ENCODE measurements around the gene EPAS1.

EPAS1 gene

GRCh38 chr2:46284260-46284659 is 12.9 kb upstream of the EPAS1 start:
- no peak for TF ChIP-seq CTCF (conservative IDR thresholded peaks at IDR 0.05)
- TF ChIP-seq ZFX (IDR thresholded peaks at IDR 0.05) = no peak
- H3K27ac ChIP-seq = no peak overlapping the region

- H3K27ac ChIP-seq = no peak overlapping the region
- TF ChIP-seq CTCF (conservative IDR thresholded peaks at IDR 0.05) (no peak), ZFX (IDR thresholded peaks at IDR 0.05) (no peak)
These were observed 12.4 kb upstream of the EPAS1 start for GRCh38 chr2:46284796-46285195.

- H3K27ac ChIP-seq = peak overlapping the region; percentile 54
- TF ChIP-seq CTCF (conservative IDR thresholded peaks at IDR 0.05) (no peak), ZFX (IDR thresholded peaks at IDR 0.05) (no peak)
These were observed 10.5 kb upstream of the EPAS1 start for GRCh38 chr2:46286715-46287114.

- no peak overlapping the region for H3K27ac ChIP-seq
- TF ChIP-seq CTCF (conservative IDR thresholded peaks at IDR 0.05) (no peak), ZFX (IDR thresholded peaks at IDR 0.05) (no peak)
These were observed 7.1 kb upstream of the EPAS1 start for GRCh38 chr2:46290078-46290477.

GRCh38 chr2:46293466-46293865 is 3.7 kb upstream of the EPAS1 start:
- TF ChIP-seq ZFX (IDR thresholded peaks at IDR 0.05) (no peak), CTCF (conservative IDR thresholded peaks at IDR 0.05) (no peak)

GRCh38 chr2:46294176-46294836 is 2.9 kb upstream of the EPAS1 start:
- no peak overlapping the region for H3K27ac ChIP-seq
- peak; percentile 22 for TF ChIP-seq CTCF (conservative IDR thresholded peaks at IDR 0.05)
- no peak for TF ChIP-seq ZFX (IDR thresholded peaks at IDR 0.05)

More at GRCh38 chr2:46293466-46293865, 3.7 kb upstream of the EPAS1 start:
- no peak overlapping the region for H3K27ac ChIP-seq

- peak overlapping the region; percentile 47; the same call in 1 of the 2 replicates for H3K27ac ChIP-seq
- TF ChIP-seq CTCF (conservative IDR thresholded peaks at IDR 0.05) (no peak), ZFX (IDR thresholded peaks at IDR 0.05) (no peak)
These were observed 879 bp upstream of the EPAS1 start for GRCh38 chr2:46296216-46296839.
